ENCODE results near the gene NLRP3.
"Not testable (repeated sequence)": the region's sequence is repeated elsewhere in the genome, so short reads cannot be mapped to it uniquely, and the experiment has no call there.

NLRP3 gene

DNA sequence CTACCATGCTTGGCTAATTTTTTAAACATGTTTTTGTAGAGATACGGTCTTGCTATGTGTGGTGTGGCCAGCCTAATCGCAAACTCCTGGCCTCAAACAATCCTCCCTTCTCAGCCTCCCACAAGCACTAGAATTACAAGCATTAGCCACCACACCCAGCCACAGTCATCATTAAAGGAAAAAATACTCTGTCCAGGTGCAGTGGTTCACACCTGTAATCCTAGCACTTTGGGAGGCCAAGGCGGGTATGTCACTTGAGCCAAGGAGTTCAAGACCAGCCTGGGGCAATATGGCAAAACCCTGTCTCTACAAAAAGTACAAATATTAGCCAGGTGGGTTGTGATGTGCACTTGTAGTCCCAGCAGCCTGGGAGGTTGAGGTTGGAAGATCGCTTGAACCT lies 25.0 kb upstream of the NLRP3 start:
- DNase-seq (ENCODE audit: low read depth, low spot score) = no peak
- in situ Hi-C loops (cut with HindIII; ENCODE audit: low sequenced_read_pairs) = no loop called here
- H3K4me3 ChIP-seq (ENCODE audit: low read depth, low read length) = no peak overlapping the region
- no peak for TF ChIP-seq CTCF (IDR thresholded peaks at IDR 0.05; ENCODE audit: low read depth, low read length)

GRCh38 chr1:247392088-247392487 lies 23.9 kb upstream of the NLRP3 start:
- no peak for DNase-seq (ENCODE audit: low read depth, low spot score)
- in situ Hi-C loops (cut with HindIII; ENCODE audit: low sequenced_read_pairs) = no loop called here

DNA sequence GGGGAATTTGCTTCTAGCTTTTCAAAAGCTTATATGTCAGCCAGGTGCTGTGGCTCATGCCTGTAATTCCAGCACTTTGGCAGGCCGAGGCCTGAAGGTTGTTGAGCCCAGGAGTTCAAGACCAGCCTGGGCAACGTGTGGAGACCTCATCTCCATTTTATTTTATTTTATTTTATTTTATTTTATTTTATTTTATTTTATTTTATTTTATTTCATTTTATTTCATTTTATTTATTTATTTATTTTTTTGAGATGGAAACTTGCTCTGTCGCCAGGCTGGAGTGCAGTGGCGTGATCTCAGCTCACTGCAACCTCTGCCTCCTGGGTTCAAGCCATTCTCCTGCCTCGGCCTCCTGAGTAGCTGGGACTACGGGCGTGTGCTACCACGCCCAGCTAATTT lies 20.9 kb upstream of the NLRP3 start:
- in situ Hi-C loops (cut with HindIII; ENCODE audit: low sequenced_read_pairs); DNase-seq (ENCODE audit: low read depth, low spot score): not testable (repeated sequence)

More at GRCh38 chr1:247392088-247392487, 23.9 kb upstream of the NLRP3 start:
- H3K4me3 ChIP-seq (ENCODE audit: low read depth, low read length) = no peak overlapping the region
- TF ChIP-seq CTCF (IDR thresholded peaks at IDR 0.05; ENCODE audit: low read depth, low read length) = no peak

GRCh38 chr1:247400685-247401084 lies 15.3 kb upstream of the NLRP3 start:
- in situ Hi-C loops (cut with HindIII; ENCODE audit: low sequenced_read_pairs) = no loop called here
- TF ChIP-seq CTCF (IDR thresholded peaks at IDR 0.05; ENCODE audit: low read depth, low read length) = no peak
- no peak for DNase-seq (ENCODE audit: low read depth, low spot score)
- H3K4me3 ChIP-seq (ENCODE audit: low read depth, low read length) = no peak overlapping the region

More for the DNA sequence above, 20.9 kb upstream of the NLRP3 start:
- H3K4me3 ChIP-seq (ENCODE audit: low read depth, low read length) = not testable (repeated sequence)

GRCh38 chr1:247401310-247402119 lies 14.5 kb upstream of the NLRP3 start:
- in situ Hi-C loops (cut with HindIII; ENCODE audit: low sequenced_read_pairs) = no loop called here

DNA sequence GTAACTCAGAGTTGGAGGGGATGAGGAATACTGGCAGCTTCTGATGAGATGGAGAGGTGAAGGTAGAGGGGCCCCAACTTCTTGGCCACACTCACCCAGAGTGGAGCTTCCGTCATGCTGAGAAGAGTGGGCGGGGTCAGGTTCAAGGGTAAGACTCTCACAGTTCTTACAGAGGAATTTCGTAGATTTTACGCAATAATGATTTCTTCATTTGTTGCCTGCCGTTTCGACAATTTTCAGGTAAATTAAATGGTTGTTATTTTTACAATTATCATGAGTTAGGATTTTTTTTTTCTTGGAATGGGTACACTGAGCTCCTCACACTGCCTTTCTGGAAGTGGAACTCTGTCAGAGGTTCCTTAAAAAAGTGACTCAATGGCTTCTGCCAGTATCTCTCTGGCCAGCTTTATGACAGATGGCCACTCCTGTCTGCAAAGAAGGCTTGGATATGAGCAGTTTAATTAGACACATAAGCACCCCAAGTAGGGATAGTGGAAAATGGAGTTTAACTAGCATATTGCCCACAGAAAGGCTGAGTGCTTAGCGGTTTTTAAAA lies 13.8 kb upstream of the NLRP3 start:
- no peak for TF ChIP-seq CTCF (IDR thresholded peaks at IDR 0.05; ENCODE audit: low read depth, low read length)
- H3K4me3 ChIP-seq (ENCODE audit: low read depth, low read length) = no peak overlapping the region
- no peak for DNase-seq (ENCODE audit: low read depth, low spot score)
- in situ Hi-C loops (cut with HindIII; ENCODE audit: low sequenced_read_pairs) = no loop called here

More at GRCh38 chr1:247401310-247402119, 14.5 kb upstream of the NLRP3 start:
- DNase-seq (ENCODE audit: low read depth, low spot score) = no peak
- H3K4me3 ChIP-seq (ENCODE audit: low read depth, low read length) = no peak overlapping the region
- TF ChIP-seq CTCF (IDR thresholded peaks at IDR 0.05; ENCODE audit: low read depth, low read length) = no peak

DNA sequence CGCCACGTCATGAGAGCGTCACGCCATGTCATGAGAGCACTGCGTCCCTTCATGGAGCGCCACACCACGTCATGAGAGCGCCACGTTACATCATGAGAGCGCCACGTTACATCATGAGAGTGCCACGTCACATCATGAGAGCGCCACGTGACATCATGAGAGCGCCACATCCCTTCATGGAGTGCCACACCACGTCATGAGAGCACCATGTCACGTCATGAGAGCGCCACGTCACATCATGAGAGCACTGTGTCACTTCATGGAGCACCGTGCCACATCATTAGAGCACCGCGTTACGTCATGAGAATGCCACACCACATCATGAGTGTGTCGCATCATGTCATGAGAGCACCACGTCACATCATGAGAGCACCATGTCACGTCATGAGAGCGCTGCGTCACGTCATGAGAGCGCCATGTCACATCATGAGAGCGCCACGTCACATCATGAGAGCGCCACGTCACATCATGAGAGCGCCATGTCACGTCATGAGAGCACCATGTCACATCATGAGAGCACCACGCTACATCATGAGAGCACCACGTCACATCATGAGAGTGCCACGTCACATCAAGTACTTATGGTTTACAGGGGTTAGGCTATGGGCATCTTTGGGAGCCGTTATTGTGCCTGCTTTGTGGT lies 9.8 kb upstream of the NLRP3 start:
- TF ChIP-seq CTCF (IDR thresholded peaks at IDR 0.05; ENCODE audit: low read depth, low read length) = no peak
- no peak for DNase-seq (ENCODE audit: low read depth, low spot score)
- H3K4me3 ChIP-seq (ENCODE audit: low read depth, low read length) = no peak overlapping the region
- in situ Hi-C loops (cut with HindIII; ENCODE audit: low sequenced_read_pairs) = no loop called here
